Caco-2 (cell line): ENCODE measurements around the gene KCNIP1. TPM values are rescaled to one million over a fixed set of nuclear protein-coding genes. Genes with fewer than 3 reads are reported as not detected.
A peak's percentile ranks its signal among the peaks of the same experiment; 100 is the strongest.

Experiments used
- BruUV-seq: library from RNA; stranded (reverse); fragments of 400-500 nt; replicated peaks from 2 replicates; lab custom pipeline; 2021; lab: Mats Ljungman, UMichigan
- CTCF ChIA-PET: fragments of 300-600 bp; sonication (Branson Sonifier 250); formaldehyde crosslinking; loops from one replicate; lab custom pipeline; 2022; ENCODE audit warnings: antibody characterized with exemption; lab: Charles Lee
- POLR2A ChIA-PET: fragments of 300-600 bp; sonication (Branson Sonifier 250); formaldehyde crosslinking; loops from one replicate; lab custom pipeline; 2022; ENCODE audit warnings: antibody characterized with exemption; lab: Charles Lee
- DNase-seq, 2 experiments: peaks; one replicate each; pipeline versions ENCODE4 v3.0.0 to v3.0.0-alpha.2; 2020 to 2022
- H3K27me3 ChIP-seq: replicated peaks from 2 replicates; pipeline ENCODE4 v1.6.0; 2011; ENCODE audit warnings: low read length; ENCODE audit not compliant: control insufficient read depth, insufficient read depth
- H3K36me3 ChIP-seq: 2 replicates; pipeline ENCODE4 v1.5.1; 2011; ENCODE audit warnings: low read length; ENCODE audit not compliant: control insufficient read depth, insufficient read depth
- H3K4me1 ChIP-seq: fragments of 250-450 bp; sonication (Bioruptor Pico); 2 replicates; pipeline ENCODE4 v1.5.1; 2020; ENCODE audit warnings: mild to moderate bottlenecking
- H3K4me3 ChIP-seq: 2 replicates; pipeline ENCODE4 v1.5.1; 2011; ENCODE audit warnings: low read depth, mild to moderate bottlenecking, control low read depth, low read length
- H3K9me3 ChIP-seq: fragments of 250-450 bp; sonication (Bioruptor Pico); 2 replicates; pipeline ENCODE4 v1.5.1; 2020; ENCODE audit warnings: mild to moderate bottlenecking, moderate library complexity
- H3K27ac Mint-ChIP-seq: one replicate; pipeline ENCODE4 v1.8.0; 2022; ENCODE audit warnings: mixed read lengths; ENCODE audit not compliant: unreplicated experiment
- H3K27me3 Mint-ChIP-seq: one replicate; pipeline ENCODE4 v1.8.0; 2022; ENCODE audit warnings: mixed read lengths; ENCODE audit not compliant: insufficient read depth, unreplicated experiment
- H3K36me3 Mint-ChIP-seq: one replicate; pipeline ENCODE4 v1.8.0; 2022; ENCODE audit warnings: mild to moderate bottlenecking, mixed read lengths; ENCODE audit not compliant: insufficient read depth, unreplicated experiment
- H3K4me1 Mint-ChIP-seq: one replicate; pipeline ENCODE4 v1.8.0; 2022; ENCODE audit warnings: low read depth, mixed read lengths; ENCODE audit not compliant: unreplicated experiment
- H3K4me3 Mint-ChIP-seq: one replicate; pipeline ENCODE4 v1.8.0; 2022; ENCODE audit warnings: mild to moderate bottlenecking, moderate library complexity, mixed read lengths; ENCODE audit not compliant: unreplicated experiment
- H3K9me3 Mint-ChIP-seq: one replicate; pipeline ENCODE4 v1.8.0; 2022; ENCODE audit warnings: mixed read lengths; ENCODE audit not compliant: unreplicated experiment
- intact Hi-C: fragments of 100-400 bp; cut with micrococcal nuclease; formaldehyde crosslinking; loops from one replicate; pipeline ENCODE4 v1.10.0; 2022; ENCODE audit not compliant: unreplicated experiment
- total RNA-seq: library from RNA; stranded (reverse); gene quantifications from 2 replicates; pipeline ENCODE4 v1.2.3, GENCODE V29; 2022
- TF ChIP-seq, protein P1 (sequence below), 2 experiments: fragments of 200-600 bp in 1 of 2; IDR thresholded peaks; 1 replicate in 1 of 2; 2 replicates in 1 of 2; pipeline versions ENCODE4 v1.5.1 to v1.8.0; 2011 to 2022; ENCODE audit warnings: antibody characterized with exemption in 1 of 2, control low read depth in 1 of 2, inconsistent platforms in 1 of 2, low read depth in 1 of 2, low read length in 1 of 2, mild to moderate bottlenecking in 1 of 2, moderate library complexity in 1 of 2; ENCODE audit not compliant: insufficient read depth in 1 of 2, severe bottlenecking in 1 of 2, unreplicated experiment in 1 of 2

The KCNIP1 gene
- total RNA-seq, 1 experiment from 2014 or later: not detected

DNA sequence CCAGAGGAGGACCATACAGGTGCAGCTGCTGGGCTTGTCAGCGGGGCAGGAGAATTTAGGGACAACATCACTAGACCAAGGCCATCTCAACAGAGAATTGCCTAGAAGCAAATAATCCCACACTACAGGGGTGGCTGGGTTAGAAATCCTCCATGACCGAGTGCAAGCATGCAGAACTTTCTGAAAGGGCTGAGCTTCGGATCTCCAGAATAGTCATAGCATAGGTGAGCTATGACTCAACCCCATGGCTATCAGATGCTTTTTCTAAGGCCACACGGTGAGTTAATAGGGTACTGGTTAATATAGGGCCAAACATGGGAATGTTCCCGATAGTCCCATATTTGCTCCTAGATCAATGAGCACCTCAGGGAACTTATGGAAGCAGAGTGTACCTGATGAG lies 4.2 kb downstream of the KCNIP1 start:
- intact Hi-C loops: no loop called here
- H3K27ac Mint-ChIP-seq: no peak overlapping the region

DNA sequence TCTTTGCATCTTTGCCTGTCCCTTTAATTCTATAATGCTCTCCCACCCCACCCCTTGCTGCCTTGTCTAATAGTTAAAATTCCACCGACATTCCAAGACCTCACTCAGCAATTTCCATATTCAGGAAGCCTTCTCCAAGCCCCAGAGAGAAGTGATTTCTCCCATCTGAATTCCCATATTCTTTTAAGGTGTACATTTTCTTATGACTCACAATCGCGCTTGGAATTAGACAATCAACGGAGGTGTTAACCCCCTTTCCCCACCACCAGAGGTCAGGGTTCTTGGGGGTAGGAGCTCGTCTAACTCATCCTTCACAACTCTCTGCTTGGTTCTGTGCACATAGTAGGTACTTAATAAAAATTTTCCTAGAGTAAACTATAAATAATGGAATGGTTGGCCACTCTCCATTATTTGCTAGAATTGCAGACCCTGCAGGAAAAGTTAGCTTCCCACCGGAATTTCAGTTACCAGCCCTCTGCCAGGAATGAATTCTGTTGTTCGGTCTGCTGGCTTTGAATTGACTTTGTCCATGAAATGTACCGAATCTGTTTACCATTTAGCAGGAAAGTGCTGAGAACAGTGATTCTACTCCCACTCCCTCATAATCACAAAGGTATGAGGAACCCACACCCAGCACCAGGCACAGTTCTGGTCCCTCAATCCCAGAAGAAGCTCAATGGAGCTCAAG lies 5.0 kb downstream of the KCNIP1 start:
- 0 out of 2 replicates have a peak, but pooled peaks cover 10% of the 10 kb centered on the region for H3K4me1 ChIP-seq
- no peak for DNase-seq
- H3K4me3 ChIP-seq: no peak overlapping the region
- no peaks in the 10 kb centered on the region for H3K36me3 Mint-ChIP-seq
- no peak overlapping the region for H3K4me3 Mint-ChIP-seq
- H3K9me3 Mint-ChIP-seq: no peaks in the 10 kb centered on the region
- no peaks in the 10 kb centered on the region for H3K36me3 ChIP-seq
- intact Hi-C loops: no loop called here
- TF ChIP-seq, protein P1, sequence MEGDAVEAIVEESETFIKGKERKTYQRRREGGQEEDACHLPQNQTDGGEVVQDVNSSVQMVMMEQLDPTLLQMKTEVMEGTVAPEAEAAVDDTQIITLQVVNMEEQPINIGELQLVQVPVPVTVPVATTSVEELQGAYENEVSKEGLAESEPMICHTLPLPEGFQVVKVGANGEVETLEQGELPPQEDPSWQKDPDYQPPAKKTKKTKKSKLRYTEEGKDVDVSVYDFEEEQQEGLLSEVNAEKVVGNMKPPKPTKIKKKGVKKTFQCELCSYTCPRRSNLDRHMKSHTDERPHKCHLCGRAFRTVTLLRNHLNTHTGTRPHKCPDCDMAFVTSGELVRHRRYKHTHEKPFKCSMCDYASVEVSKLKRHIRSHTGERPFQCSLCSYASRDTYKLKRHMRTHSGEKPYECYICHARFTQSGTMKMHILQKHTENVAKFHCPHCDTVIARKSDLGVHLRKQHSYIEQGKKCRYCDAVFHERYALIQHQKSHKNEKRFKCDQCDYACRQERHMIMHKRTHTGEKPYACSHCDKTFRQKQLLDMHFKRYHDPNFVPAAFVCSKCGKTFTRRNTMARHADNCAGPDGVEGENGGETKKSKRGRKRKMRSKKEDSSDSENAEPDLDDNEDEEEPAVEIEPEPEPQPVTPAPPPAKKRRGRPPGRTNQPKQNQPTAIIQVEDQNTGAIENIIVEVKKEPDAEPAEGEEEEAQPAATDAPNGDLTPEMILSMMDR (IDR thresholded peaks at IDR 0.05; ENCODE audit: insufficient read depth in 1 of 2, low read depth in 1 of 2, low read length in 1 of 2, severe bottlenecking in 1 of 2, unreplicated experiment in 1 of 2): peak in 1 of 2 experiments; percentile 19
- BruUV-seq: no TSS peak
- H3K4me1 Mint-ChIP-seq: peaks cover 12% of the 10 kb centered on the region
- H3K27me3 ChIP-seq: no peaks in the 10 kb centered on the region
- H3K27ac Mint-ChIP-seq: no peak overlapping the region
- CTCF ChIA-PET: no interaction called here
- H3K27me3 Mint-ChIP-seq: no peaks in the 10 kb centered on the region
- POLR2A ChIA-PET: no interaction called here
- no peaks in the 10 kb centered on the region for H3K9me3 ChIP-seq

More for the DNA sequence above, 4.2 kb downstream of the KCNIP1 start:
- no TSS peak for BruUV-seq
- POLR2A ChIA-PET: no interaction called here
- Mint-ChIP-seq H3K9me3 (no peaks in the 10 kb centered on the region), H3K4me1 (peaks cover 12% of the 10 kb centered on the region), H3K4me3 (no peak overlapping the region), H3K27me3 (no peaks in the 10 kb centered on the region), H3K36me3 (no peaks in the 10 kb centered on the region)
- CTCF ChIA-PET: no interaction called here
- no peaks in the 10 kb centered on the region for H3K9me3 ChIP-seq
- 0 out of 2 replicates have a peak, but pooled peaks cover 10% of the 10 kb centered on the region for H3K4me1 ChIP-seq
- no peak for DNase-seq
- H3K36me3 ChIP-seq: no peaks in the 10 kb centered on the region
- H3K27me3 ChIP-seq: no peaks in the 10 kb centered on the region
- no peak overlapping the region for H3K4me3 ChIP-seq
- TF ChIP-seq, protein P1 (IDR thresholded peaks at IDR 0.05; ENCODE audit: insufficient read depth in 1 of 2, low read depth in 1 of 2, low read length in 1 of 2, severe bottlenecking in 1 of 2, unreplicated experiment in 1 of 2): no peak

DNA sequence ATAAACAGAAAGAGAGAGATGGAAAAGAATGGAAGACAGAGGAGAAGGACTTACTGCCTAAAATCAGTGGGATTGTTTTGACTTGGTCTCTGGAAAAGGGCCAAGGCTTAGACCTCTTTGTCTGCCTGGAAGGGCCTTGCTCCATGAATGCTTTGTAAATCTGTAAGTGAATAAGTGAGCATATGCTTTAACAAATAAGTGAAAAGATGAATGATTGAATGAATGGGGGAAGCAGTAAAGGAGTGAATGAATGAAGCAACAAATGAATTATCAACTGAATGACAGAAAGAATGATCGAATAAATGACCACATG lies 5.5 kb downstream of the KCNIP1 start:
- POLR2A ChIA-PET: no interaction called here
- no peaks in the 10 kb centered on the region for H3K9me3 ChIP-seq
- H3K36me3 ChIP-seq: no peaks in the 10 kb centered on the region
- H3K27me3 Mint-ChIP-seq: no peaks in the 10 kb centered on the region
- H3K36me3 Mint-ChIP-seq: no peaks in the 10 kb centered on the region
- H3K4me3 Mint-ChIP-seq: no peak overlapping the region
- BruUV-seq: no TSS peak
- DNase-seq: no peak
- no peak overlapping the region for H3K27ac Mint-ChIP-seq
- intact Hi-C loops: no loop called here
- H3K4me1 ChIP-seq: 0 out of 2 replicates have a peak, but pooled peaks cover 10% of the 10 kb centered on the region
- peaks cover 12% of the 10 kb centered on the region for H3K4me1 Mint-ChIP-seq
- CTCF ChIA-PET: no interaction called here
- no peaks in the 10 kb centered on the region for H3K27me3 ChIP-seq
- TF ChIP-seq, protein P1 (IDR thresholded peaks at IDR 0.05; ENCODE audit: insufficient read depth in 1 of 2, low read depth in 1 of 2, low read length in 1 of 2, severe bottlenecking in 1 of 2, unreplicated experiment in 1 of 2): no peak
- no peaks in the 10 kb centered on the region for H3K9me3 Mint-ChIP-seq
- H3K4me3 ChIP-seq: no peak overlapping the region
